ENCODE results near the gene C10orf120.

Gene C10orf120

GRCh38 chr10:122669842-122670241, 29.8 kb downstream of the C10orf120 start:
- Histone ChIP-seq H3K27ac (no peak overlapping the region), H3K4me3 (ENCODE audit: low read depth in 1 of 2, low read length in 1 of 2) (no peak overlapping the region), H3K36me3 (no peaks in the 10 kb centered on the region), H3K4me1 (ENCODE audit: control insufficient read depth in 1 of 2, insufficient read depth in 1 of 2, low read depth in 1 of 2, low read length in 1 of 2) (no peaks in the 10 kb centered on the region), H3K27me3 (no peaks in the 10 kb centered on the region), H3K9me3 (no peaks in the 10 kb centered on the region)
- no peak for TF ChIP-seq CTCF (IDR thresholded peaks at IDR 0.05)

GRCh38 chr10:122669045-122669444, 30.6 kb downstream of the C10orf120 start:
- Histone ChIP-seq H3K9me3 (no peaks in the 10 kb centered on the region), H3K27ac (no peak overlapping the region), H3K4me1 (ENCODE audit: control insufficient read depth in 1 of 2, insufficient read depth in 1 of 2, low read depth in 1 of 2, low read length in 1 of 2) (no peaks in the 10 kb centered on the region), H3K27me3 (no peaks in the 10 kb centered on the region), H3K4me3 (ENCODE audit: low read depth in 1 of 2, low read length in 1 of 2) (no peak overlapping the region), H3K36me3 (no peaks in the 10 kb centered on the region)
- TF ChIP-seq CTCF (IDR thresholded peaks at IDR 0.05), result no peak

GRCh38 chr10:122665946-122666345, 33.7 kb downstream of the C10orf120 start:
- no peaks in the 10 kb centered on the region for H3K27me3 ChIP-seq

GRCh38 chr10:122665329-122665860, 34.3 kb downstream of the C10orf120 start:
- Histone ChIP-seq H3K36me3 (no peaks in the 10 kb centered on the region), H3K27me3 (no peaks in the 10 kb centered on the region), H3K27ac (no peak overlapping the region), H3K4me3 (ENCODE audit: low read depth in 1 of 2, low read length in 1 of 2) (no peak overlapping the region), H3K4me1 (ENCODE audit: control insufficient read depth in 1 of 2, insufficient read depth in 1 of 2, low read depth in 1 of 2, low read length in 1 of 2) (no peaks in the 10 kb centered on the region), H3K9me3 (no peaks in the 10 kb centered on the region)
- no peak for TF ChIP-seq CTCF (IDR thresholded peaks at IDR 0.05)

More at GRCh38 chr10:122665946-122666345, 33.7 kb downstream of the C10orf120 start:
- Histone ChIP-seq H3K4me1 (ENCODE audit: control insufficient read depth in 1 of 2, insufficient read depth in 1 of 2, low read depth in 1 of 2, low read length in 1 of 2) (no peaks in the 10 kb centered on the region), H3K4me3 (ENCODE audit: low read depth in 1 of 2, low read length in 1 of 2) (no peak overlapping the region), H3K27ac (no peak overlapping the region), H3K36me3 (no peaks in the 10 kb centered on the region), H3K9me3 (no peaks in the 10 kb centered on the region)
- no peak for TF ChIP-seq CTCF (IDR thresholded peaks at IDR 0.05)

GRCh38 chr10:122664501-122664900, 35.1 kb downstream of the C10orf120 start:
- TF ChIP-seq CTCF (IDR thresholded peaks at IDR 0.05), result no peak
- Histone ChIP-seq H3K27me3 (no peaks in the 10 kb centered on the region), H3K27ac (no peak overlapping the region)

More at GRCh38 chr10:122664501-122664900, 35.1 kb downstream of the C10orf120 start:
- Histone ChIP-seq H3K36me3 (no peaks in the 10 kb centered on the region), H3K4me3 (ENCODE audit: low read depth in 1 of 2, low read length in 1 of 2) (no peak overlapping the region), H3K4me1 (ENCODE audit: control insufficient read depth in 1 of 2, insufficient read depth in 1 of 2, low read depth in 1 of 2, low read length in 1 of 2) (no peaks in the 10 kb centered on the region), H3K9me3 (no peaks in the 10 kb centered on the region)

Data from neutrophil (primary cell).